ENCODE measurements around the gene FILIP1L. TPM values are rescaled to one million over a fixed set of nuclear protein-coding genes. Genes with fewer than 3 reads are reported as not detected.

FILIP1L gene
- total RNA-seq, 2 donors from 2014 or later, result 9.5 to 28.2 TPM

DNA sequence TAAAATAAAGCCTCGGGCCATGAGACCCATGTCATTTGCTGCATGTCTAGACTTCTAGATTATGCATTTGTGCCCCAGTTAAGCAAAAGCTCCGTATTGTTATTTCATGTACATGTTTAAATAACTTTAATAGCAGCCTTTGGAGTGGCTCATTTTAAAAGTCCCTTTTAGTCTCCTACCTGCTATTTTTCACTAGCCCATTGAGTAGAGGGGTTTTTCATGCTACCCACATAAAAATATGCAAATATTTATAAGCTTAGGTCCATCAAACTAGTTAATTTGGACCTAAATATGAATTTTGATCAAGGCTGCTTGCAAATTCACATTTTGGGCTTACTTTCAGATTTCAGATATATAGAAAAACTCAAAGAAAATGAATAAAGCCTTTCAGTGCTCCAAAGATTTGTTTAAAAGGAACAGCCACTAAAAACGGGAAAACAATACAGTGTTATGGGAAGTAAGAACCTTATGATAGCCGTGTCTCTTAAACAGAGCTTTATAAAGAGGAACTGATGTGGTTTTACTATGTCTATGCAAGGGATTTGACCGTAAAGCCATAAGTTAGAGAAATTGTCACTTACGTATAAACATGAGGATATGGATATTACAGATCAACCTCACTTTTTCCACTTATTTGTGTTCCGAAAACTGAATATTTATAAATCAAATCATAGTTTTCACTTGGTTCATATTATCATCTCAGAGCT lies 30.0 kb downstream of the FILIP1L start:
- Histone ChIP-seq H3K4me1 (replicated peaks) (no peaks in the 10 kb centered on the region), H3K4me3 (no peak overlapping the region), H3K9me3 (no peaks in the 10 kb centered on the region), H3K27me3 (replicated peaks; ENCODE audit: insufficient read depth) (no peaks in the 10 kb centered on the region), H3K27ac (no peak overlapping the region), H3K36me3 (no peaks in the 10 kb centered on the region)
- WGBS, result 85% methylated on average over 7 of the region's 7 CpGs
- intact Hi-C loops (cut with DNase I), result no loop called here
- no peak for DNase-seq (ENCODE audit: low spot score)
- TF ChIP-seq POLR2A (IDR thresholded peaks at IDR 0.05), result no peak
- TF ChIP-seq POLR2AphosphoS5 (IDR thresholded peaks at IDR 0.05), result no peak
- TF ChIP-seq, protein P1, sequence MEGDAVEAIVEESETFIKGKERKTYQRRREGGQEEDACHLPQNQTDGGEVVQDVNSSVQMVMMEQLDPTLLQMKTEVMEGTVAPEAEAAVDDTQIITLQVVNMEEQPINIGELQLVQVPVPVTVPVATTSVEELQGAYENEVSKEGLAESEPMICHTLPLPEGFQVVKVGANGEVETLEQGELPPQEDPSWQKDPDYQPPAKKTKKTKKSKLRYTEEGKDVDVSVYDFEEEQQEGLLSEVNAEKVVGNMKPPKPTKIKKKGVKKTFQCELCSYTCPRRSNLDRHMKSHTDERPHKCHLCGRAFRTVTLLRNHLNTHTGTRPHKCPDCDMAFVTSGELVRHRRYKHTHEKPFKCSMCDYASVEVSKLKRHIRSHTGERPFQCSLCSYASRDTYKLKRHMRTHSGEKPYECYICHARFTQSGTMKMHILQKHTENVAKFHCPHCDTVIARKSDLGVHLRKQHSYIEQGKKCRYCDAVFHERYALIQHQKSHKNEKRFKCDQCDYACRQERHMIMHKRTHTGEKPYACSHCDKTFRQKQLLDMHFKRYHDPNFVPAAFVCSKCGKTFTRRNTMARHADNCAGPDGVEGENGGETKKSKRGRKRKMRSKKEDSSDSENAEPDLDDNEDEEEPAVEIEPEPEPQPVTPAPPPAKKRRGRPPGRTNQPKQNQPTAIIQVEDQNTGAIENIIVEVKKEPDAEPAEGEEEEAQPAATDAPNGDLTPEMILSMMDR (IDR thresholded peaks at IDR 0.05), result no peak

- Histone ChIP-seq H3K27me3 (replicated peaks; ENCODE audit: insufficient read depth) (no peaks in the 10 kb centered on the region), H3K27ac (no peak overlapping the region), H3K9me3 (no peaks in the 10 kb centered on the region), H3K36me3 (no peaks in the 10 kb centered on the region), H3K4me3 (no peak overlapping the region), H3K4me1 (replicated peaks) (no peaks in the 10 kb centered on the region)
- intact Hi-C loops (cut with DNase I), result no loop called here
- DNase-seq (ENCODE audit: low spot score), result no peak
- WGBS, result 91% methylated on average over 6 of the region's 6 CpGs
- TF ChIP-seq, protein P1 (IDR thresholded peaks at IDR 0.05), result no peak
- no peak for TF ChIP-seq POLR2A (IDR thresholded peaks at IDR 0.05)
- TF ChIP-seq POLR2AphosphoS5 (IDR thresholded peaks at IDR 0.05), result no peak
Observed at GRCh38 chr3:100083209-100083608, 31.1 kb downstream of the FILIP1L start.

GRCh38 chr3:100082714-100083113 lies 31.6 kb downstream of the FILIP1L start:
- WGBS, result 86% methylated on average over 1 of the region's 1 CpG
- H3K4me3 ChIP-seq, result no peak overlapping the region
- TF ChIP-seq, protein P1 (IDR thresholded peaks at IDR 0.05), result no peak
- no peak for TF ChIP-seq POLR2A (IDR thresholded peaks at IDR 0.05)
- TF ChIP-seq POLR2AphosphoS5 (IDR thresholded peaks at IDR 0.05), result no peak
- H3K27ac ChIP-seq, result no peak overlapping the region
- no peak for DNase-seq (ENCODE audit: low spot score)
- no peaks in the 10 kb centered on the region for H3K4me1 ChIP-seq (replicated peaks)
- no peaks in the 10 kb centered on the region for H3K9me3 ChIP-seq
- no peaks in the 10 kb centered on the region for H3K27me3 ChIP-seq (replicated peaks; ENCODE audit: insufficient read depth)
- H3K36me3 ChIP-seq, result no peaks in the 10 kb centered on the region
- intact Hi-C loops (cut with DNase I), result no loop called here

DNA sequence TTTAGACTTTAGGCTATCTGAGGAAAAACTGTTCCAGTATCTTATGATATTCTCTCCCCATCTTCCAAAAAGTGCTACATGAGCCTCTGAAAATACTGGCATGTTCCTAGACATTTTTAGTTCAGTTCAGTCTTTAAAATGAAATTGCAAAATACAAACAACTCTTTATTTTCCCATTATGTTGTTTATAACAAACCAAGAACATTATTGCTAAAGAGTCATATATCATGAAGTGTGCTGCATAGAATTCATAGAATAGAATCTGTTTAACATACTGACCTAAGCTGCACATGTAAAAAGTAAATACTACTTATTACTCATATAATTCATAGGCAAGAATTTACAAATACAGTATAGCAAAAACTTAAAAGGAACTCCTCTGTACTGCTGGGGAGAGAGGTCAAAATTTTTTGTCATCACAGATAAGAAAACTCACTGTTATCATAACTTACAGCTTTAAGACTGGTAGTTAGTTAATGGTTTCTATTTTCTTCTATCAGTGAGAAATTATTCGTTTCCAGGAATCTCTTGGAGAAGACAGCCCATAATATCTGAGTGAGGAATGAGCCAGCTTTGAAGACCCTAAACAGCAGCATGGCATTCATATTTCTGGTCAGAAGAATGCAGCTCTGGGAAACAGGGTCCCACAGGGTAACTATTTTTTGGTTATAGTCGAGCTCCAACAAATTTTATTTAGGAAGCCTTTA lies 32.2 kb downstream of the FILIP1L start:
- WGBS, result 75% methylated on average over 2 of the region's 2 CpGs
- Histone ChIP-seq H3K9me3 (no peaks in the 10 kb centered on the region), H3K4me3 (no peak overlapping the region), H3K4me1 (replicated peaks) (no peaks in the 10 kb centered on the region), H3K27me3 (replicated peaks; ENCODE audit: insufficient read depth) (no peaks in the 10 kb centered on the region), H3K36me3 (no peaks in the 10 kb centered on the region), H3K27ac (no peak overlapping the region)
- DNase-seq (ENCODE audit: low spot score), result no peak
- intact Hi-C loops (cut with DNase I), result no loop called here
- TF ChIP-seq, protein P1 (IDR thresholded peaks at IDR 0.05), result no peak
- TF ChIP-seq POLR2A (IDR thresholded peaks at IDR 0.05) (no peak), POLR2AphosphoS5 (IDR thresholded peaks at IDR 0.05) (no peak)

DNA sequence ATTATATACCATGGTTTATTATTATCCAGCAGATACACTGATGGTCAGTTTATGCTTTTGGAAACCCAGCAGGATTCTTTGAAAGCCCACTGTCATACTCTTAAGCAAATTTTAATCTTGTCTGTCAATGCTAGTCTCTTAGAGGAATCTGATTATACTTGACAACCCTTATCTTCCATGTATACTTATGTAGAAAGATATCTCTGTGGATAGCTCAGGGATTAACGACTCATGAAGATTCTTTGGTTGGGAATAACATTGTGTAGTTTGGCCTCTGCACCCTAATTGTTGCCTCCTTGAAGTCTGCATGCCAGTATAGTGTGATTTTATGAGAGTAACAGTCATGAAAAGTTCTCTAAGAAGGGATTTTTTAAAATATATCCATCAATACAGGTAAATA lies 33.0 kb downstream of the FILIP1L start:
- no peak for DNase-seq (ENCODE audit: low spot score)
- H3K9me3 ChIP-seq, result no peaks in the 10 kb centered on the region
- H3K27me3 ChIP-seq (replicated peaks; ENCODE audit: insufficient read depth), result no peaks in the 10 kb centered on the region
- H3K27ac ChIP-seq, result no peak overlapping the region
- no peaks in the 10 kb centered on the region for H3K36me3 ChIP-seq
- TF ChIP-seq POLR2A (IDR thresholded peaks at IDR 0.05) (no peak), POLR2AphosphoS5 (IDR thresholded peaks at IDR 0.05) (no peak)
- TF ChIP-seq, protein P1 (IDR thresholded peaks at IDR 0.05), result no peak
- intact Hi-C loops (cut with DNase I), result no loop called here
- WGBS, result 59% methylated on average over 1 of the region's 1 CpG
- H3K4me1 ChIP-seq (replicated peaks), result no peaks in the 10 kb centered on the region
- no peak overlapping the region for H3K4me3 ChIP-seq
